GM23248 (cell line): Measurements from ENCODE around the gene TBXAS1.

ENCODE experiments used
- EZH2 ChIP-seq: fragments of 200-600 bp; sonication (generic); IDR thresholded peaks from 2 replicates; pipeline ENCODE4 v1.6.1; 2018; ENCODE audit warnings: antibody characterized with exemption, mild to moderate bottlenecking; ENCODE audit not compliant: insufficient read depth, poor library complexity, severe bottlenecking
- EZH2phosphoT487 ChIP-seq: fragments of 200-600 bp; sonication (generic); IDR thresholded peaks from 2 replicates; pipeline ENCODE4 v1.6.1; 2018; ENCODE audit warnings: antibody characterized with exemption, moderate library complexity, mild to moderate bottlenecking, low read depth; ENCODE audit not compliant: insufficient read depth

DNA sequence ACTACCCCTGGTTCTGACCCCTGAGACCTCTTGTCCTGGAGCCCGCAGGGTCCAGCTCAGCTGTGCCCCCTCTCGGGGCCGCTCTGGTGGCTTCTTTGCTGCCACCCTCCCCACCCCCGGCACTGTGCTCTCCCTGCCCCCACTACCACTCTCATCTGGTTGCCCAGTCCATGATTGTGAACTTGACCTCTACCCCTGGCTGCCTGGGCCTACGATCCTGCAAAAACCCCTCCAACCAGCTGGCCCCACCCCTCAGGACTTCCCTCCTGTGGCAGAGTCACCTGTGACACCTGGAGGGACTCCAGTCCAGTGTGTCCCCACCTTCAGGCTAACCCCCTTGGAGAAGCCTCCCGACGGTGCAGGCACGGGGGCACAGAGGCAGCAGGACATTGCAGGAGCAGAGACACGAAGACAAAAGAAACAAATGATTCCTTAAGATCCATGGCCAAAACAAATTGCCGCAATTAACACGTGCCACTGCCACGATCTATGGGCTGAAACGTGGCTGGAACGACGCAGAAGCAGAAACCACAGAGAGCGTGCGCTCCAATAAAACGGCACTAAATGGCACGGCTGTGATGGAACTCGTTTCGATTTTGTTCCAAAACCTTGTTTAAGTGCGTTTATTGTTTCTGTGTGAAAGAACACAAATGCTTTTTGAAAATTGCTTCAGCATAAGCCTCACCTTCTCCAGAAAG is 161.7 kb downstream of the TBXAS1 start:
- TF ChIP-seq EZH2 (no peak), EZH2phosphoT487 (no peak)
